ENCODE results near the gene THADA. TPM values are rescaled to one million over a fixed set of nuclear protein-coding genes. Genes with fewer than 3 reads are reported as not detected.
"Not testable (repeated sequence)": the region's sequence is repeated elsewhere in the genome, so short reads cannot be mapped to it uniquely, and the experiment has no call there.

Gene THADA
- total RNA-seq, 1 donor from 2014 or later: 41.2 TPM

DNA sequence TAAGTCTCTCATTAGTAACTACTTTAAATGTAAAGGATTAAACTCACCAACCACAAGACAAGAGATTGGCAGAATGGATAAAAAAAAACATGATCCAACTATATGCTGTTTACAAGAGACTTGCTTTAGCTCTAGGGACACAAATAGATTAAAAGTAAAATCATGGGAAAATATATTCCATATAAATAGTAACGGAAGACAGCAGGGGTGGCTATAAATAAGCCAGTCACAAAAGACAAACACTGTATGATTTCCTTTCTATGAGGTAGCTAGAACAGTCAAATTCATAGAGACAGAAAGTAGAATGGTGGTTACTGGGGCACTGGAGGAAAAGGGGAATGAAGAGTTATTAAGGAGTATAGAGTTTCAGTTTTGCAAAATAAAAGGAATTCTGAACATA lies 145.2 kb downstream of the THADA start:
- Histone ChIP-seq H3K4me1 (peaks cover 10% of the 10 kb centered on the region), H3K9me3 (no peaks in the 10 kb centered on the region), H3K27me3 (ENCODE audit: low read depth) (no peaks in the 10 kb centered on the region), H3K27ac (no peak overlapping the region), H3K36me3 (no peaks in the 10 kb centered on the region), H3K4me3 (no peak overlapping the region)
- ATAC-seq (no peak), DNase-seq (no peak)
- intact Hi-C loops (cut with DNase I): no loop called here
- TF ChIP-seq, protein P1, sequence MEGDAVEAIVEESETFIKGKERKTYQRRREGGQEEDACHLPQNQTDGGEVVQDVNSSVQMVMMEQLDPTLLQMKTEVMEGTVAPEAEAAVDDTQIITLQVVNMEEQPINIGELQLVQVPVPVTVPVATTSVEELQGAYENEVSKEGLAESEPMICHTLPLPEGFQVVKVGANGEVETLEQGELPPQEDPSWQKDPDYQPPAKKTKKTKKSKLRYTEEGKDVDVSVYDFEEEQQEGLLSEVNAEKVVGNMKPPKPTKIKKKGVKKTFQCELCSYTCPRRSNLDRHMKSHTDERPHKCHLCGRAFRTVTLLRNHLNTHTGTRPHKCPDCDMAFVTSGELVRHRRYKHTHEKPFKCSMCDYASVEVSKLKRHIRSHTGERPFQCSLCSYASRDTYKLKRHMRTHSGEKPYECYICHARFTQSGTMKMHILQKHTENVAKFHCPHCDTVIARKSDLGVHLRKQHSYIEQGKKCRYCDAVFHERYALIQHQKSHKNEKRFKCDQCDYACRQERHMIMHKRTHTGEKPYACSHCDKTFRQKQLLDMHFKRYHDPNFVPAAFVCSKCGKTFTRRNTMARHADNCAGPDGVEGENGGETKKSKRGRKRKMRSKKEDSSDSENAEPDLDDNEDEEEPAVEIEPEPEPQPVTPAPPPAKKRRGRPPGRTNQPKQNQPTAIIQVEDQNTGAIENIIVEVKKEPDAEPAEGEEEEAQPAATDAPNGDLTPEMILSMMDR (IDR thresholded peaks at IDR 0.05): no peak

DNA sequence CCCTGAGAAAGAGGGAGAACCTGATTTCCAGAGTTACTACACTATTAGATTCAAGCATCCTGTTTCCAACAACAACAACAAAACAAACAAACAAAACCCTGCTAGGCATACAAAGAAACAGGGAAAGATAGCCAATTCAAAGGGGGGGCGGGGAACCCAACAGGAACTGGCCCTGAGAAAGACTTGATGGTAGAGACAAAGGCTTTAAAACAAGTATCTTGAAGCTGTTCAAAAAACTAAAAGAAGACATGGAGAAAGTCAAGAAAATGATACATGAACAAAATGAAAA lies 147.1 kb downstream of the THADA start:
- TF ChIP-seq, protein P1 (IDR thresholded peaks at IDR 0.05): no peak

DNA sequence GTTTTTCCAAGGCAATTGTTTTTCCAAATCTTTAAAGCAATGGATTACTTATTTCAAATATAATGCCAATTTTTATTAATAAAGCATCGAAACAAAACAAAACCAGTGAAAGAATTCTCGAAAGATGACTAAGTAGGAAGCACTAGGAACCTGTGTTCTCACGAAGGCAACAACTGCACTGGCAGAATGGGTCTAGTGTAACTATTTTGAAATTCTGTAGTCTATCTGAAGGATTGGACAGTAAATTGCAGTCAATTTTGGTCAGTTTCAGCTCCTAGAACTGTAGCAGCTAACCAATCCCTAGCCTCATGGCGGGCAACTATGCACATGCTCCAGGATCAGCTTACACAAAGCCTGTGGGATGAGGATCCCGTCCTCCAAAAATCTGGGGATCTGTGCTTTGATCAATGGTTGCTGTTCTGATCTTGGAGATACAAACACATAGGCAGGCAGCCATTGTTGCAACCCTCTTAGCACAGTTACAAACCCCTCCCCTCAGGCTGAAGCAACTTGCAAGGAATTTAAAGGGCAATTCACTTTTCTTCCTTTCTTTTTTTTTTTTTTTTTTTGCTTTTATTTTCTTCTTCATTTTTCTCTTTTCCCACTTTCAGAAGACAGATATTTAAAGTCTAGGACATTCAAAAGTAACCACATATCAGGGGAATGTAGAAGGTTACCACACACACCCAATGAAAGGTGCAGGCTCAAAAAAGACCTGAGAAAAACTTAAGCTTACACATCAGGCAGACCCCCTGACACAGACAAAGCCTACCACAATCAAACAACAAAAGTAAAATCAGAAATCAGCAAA lies 147.6 kb downstream of the THADA start:
- Histone ChIP-seq H3K27me3 (ENCODE audit: low read depth) (no peaks in the 10 kb centered on the region), H3K9me3 (no peaks in the 10 kb centered on the region), H3K4me1 (no peaks in the 10 kb centered on the region), H3K27ac (no peak overlapping the region), H3K36me3 (no peaks in the 10 kb centered on the region), H3K4me3 (no peak overlapping the region)
- intact Hi-C loops (cut with DNase I): no loop called here
- TF ChIP-seq, protein P1 (IDR thresholded peaks at IDR 0.05): no peak
- ATAC-seq (no peak), DNase-seq (no peak)

More for the DNA sequence above, 147.1 kb downstream of the THADA start:
- DNase-seq (no peak), ATAC-seq (no peak)
- Histone ChIP-seq H3K4me3 (no peak overlapping the region), H3K9me3 (no peaks in the 10 kb centered on the region), H3K27me3 (ENCODE audit: low read depth) (no peaks in the 10 kb centered on the region), H3K36me3 (no peaks in the 10 kb centered on the region), H3K4me1 (no peaks in the 10 kb centered on the region), H3K27ac (no peak overlapping the region)
- intact Hi-C loops (cut with DNase I): no loop called here

DNA sequence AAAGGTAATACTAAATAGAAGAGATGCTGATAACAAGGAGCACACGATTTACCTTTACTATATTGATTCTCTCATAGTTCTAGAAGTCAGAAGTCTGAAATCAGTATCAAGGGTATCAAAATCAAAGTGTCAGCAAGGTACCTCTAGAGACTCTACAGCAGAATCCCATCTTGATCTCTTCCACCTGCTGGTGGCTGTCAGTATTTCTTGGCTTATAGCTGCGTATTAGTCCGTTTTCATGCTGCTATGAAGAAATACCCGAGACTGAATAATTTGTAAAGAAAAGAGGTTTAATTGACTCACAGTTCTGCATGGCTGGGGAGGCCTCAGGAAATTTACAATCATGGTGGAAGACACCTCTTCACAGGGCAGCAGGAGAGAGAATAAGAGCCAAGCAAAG lies 149.1 kb downstream of the THADA start:
- intact Hi-C loops (cut with DNase I); H3K36me3 ChIP-seq; H3K27me3 ChIP-seq (ENCODE audit: low read depth); H3K4me1 ChIP-seq; DNase-seq; H3K9me3 ChIP-seq; ATAC-seq; H3K27ac ChIP-seq; H3K4me3 ChIP-seq: not testable (repeated sequence)

DNA sequence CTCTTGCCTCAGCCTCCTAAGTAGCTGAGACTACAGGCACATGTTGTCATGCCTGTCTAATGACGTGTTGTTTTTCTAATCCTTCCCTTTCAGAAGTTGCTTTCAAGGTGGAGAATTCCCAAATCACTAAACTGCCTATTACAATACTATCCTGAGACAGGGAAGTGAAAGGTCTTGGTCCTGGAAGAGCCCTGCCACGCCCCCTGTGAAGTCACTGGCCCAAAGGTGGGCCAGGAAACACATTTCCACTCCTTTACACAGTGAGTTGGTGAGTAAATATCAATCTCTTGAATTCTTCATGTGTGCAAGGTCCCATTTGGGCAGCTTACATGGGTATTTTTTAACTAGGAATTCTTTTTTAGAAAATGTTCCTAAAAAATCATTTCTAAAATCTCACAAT lies 150.1 kb downstream of the THADA start:
- H3K9me3 ChIP-seq: no peaks in the 10 kb centered on the region
- no peaks in the 10 kb centered on the region for H3K36me3 ChIP-seq
- DNase-seq (no peak), ATAC-seq (no peak)
- no peaks in the 10 kb centered on the region for H3K27me3 ChIP-seq (ENCODE audit: low read depth)
- H3K4me3 ChIP-seq: no peak overlapping the region
- intact Hi-C loops (cut with DNase I): no loop called here
- no peaks in the 10 kb centered on the region for H3K4me1 ChIP-seq
- TF ChIP-seq, protein P1 (IDR thresholded peaks at IDR 0.05): no peak
- H3K27ac ChIP-seq: no peak overlapping the region

DNA sequence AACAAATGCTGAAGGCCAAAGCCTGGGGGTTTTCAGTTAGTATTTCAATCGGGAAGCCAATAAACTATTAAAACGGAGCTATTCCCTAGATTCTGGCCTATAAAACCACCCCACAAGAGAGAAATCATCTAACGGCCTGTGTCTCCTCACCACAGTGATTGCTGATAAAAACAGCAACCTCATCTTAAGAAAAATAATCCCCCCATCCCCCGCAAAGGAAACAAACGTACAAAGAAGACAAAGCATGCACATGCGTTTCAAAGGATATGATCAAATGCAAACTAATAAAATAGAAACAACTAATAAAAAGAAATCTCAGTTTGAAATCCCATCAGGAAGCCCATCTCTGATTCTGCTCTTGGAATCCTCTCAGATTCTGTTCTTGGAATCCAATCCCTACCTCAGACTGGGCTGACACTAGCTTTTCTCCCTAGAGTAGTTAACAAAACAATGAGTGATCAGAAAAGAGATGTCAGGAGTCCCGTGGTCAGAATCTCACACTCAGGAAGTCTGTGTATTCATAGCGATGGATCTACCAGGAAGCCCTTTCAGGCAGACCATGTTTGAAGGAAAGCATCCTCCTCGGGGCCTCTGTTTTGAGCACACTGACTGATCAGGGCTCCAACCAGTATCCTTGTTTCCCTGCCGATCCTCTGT lies 150.7 kb downstream of the THADA start:
- intact Hi-C loops (cut with DNase I): no loop called here
- DNase-seq (no peak), ATAC-seq (no peak)
- H3K9me3 ChIP-seq: no peaks in the 10 kb centered on the region
- no peaks in the 10 kb centered on the region for H3K36me3 ChIP-seq
- no peak overlapping the region for H3K27ac ChIP-seq
- no peaks in the 10 kb centered on the region for H3K4me1 ChIP-seq
- H3K4me3 ChIP-seq: no peak overlapping the region
- H3K27me3 ChIP-seq (ENCODE audit: low read depth): no peaks in the 10 kb centered on the region
- TF ChIP-seq, protein P1 (IDR thresholded peaks at IDR 0.05): no peak
